LNCaP clone FGC (cell line): ENCODE measurements around the gene MRC1.
"Not testable (repeated sequence)": the region's sequence is repeated elsewhere in the genome, so short reads cannot be mapped to it uniquely, and the experiment has no call there.

Experiments
- DNase-seq: peaks from one replicate; pipeline ENCODE4 v3.0.0-alpha.2; 2011; ENCODE audit warnings: low read depth
- H3K4me3 ChIP-seq: 2 replicates; pipeline ENCODE4 v1.5.1; 2011; ENCODE audit warnings: mild to moderate bottlenecking, low read depth, low read length, control low read depth
- CTCF ChIP-seq: IDR thresholded peaks from 2 replicates; pipeline ENCODE4 v1.5.1; 2012; ENCODE audit warnings: mild to moderate bottlenecking; ENCODE audit not compliant: control insufficient read depth, insufficient read depth; ENCODE audit errors: extremely low read depth

Gene MRC1

GRCh38 chr10:17915181-17915580, 106.0 kb downstream of the MRC1 start:
- TF ChIP-seq CTCF, result no peak
- H3K4me3 ChIP-seq, result no peak overlapping the region
- no peak for DNase-seq

DNA sequence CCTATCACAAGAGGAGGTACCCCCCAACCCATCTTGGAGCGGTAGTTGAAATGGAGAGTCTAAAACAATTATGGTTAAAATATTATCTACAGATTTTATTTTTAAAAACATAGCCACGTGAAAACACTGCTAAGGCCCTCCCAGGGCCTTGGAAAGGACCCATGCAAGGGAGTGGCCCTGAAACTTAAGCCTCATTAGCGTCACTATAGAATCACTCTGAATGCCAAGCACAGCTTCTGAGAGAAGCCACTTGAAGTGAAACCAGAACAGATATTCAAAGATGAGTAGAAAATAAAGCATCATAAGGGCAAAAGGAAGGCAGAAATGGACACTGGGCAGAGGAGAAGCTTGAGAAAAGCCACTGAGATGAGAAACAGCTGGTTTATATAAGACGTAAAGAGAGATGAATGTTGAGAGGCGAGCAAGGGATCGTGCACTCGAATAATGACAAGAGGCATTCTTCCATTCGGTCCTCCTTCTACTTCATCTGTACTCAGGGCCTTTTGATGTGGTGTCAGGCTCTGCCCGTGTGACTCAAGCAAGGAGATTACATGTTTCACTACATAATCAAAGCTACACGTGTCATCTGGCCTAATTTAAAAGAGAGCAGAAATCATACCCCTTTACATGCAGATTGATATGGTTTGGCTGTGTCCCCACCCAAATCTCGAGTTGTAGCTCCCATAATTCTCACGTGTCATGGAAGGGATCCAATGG, 109.2 kb downstream of the MRC1 start:
- no peak for TF ChIP-seq CTCF
- no peak for DNase-seq

DNA sequence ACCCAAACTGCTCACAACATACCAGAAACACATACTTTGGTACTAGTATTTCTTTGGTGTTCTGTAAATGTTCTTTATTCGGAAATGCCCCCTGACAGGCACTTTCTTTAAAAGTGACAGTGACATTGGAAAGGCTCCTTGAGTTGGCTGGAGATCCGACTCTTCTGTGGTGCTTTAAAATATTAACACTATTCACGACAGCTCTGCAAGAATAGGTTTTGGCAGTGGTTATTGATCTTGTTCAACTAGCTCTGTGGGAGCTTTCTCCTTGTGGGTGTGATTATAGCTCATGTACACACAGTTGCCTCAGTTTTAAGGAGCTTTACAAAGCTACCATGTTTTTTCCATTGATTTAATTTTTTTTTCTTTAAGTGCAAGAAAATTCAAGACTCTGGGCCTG, 112.2 kb downstream of the MRC1 start:
- DNase-seq, result no peak
- no peak for TF ChIP-seq CTCF
- no peak overlapping the region for H3K4me3 ChIP-seq

More for the DNA sequence above, 109.2 kb downstream of the MRC1 start:
- no peak overlapping the region for H3K4me3 ChIP-seq

DNA sequence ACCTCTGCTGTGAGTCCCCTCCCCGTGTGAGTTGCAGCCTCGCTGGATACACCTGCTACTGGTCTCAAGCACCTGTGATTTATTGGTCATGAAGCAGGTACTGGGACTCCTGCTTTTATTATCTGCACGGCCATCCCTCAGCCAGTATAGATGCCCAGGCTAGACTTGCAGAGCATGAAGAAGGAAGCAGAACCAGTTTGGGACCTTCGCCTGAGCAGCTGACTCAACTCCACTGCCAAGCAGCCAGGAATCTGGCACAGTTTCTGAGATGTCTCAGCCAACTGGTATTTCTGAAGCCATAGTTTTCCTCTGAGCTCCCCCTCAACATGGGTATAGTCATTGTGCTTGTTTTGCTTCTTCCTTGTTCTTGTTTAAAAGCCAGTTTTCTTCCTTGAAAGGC, 114.6 kb downstream of the MRC1 start:
- peak; percentile 48 for DNase-seq
- no peak overlapping the region for H3K4me3 ChIP-seq
- no peak for TF ChIP-seq CTCF

DNA sequence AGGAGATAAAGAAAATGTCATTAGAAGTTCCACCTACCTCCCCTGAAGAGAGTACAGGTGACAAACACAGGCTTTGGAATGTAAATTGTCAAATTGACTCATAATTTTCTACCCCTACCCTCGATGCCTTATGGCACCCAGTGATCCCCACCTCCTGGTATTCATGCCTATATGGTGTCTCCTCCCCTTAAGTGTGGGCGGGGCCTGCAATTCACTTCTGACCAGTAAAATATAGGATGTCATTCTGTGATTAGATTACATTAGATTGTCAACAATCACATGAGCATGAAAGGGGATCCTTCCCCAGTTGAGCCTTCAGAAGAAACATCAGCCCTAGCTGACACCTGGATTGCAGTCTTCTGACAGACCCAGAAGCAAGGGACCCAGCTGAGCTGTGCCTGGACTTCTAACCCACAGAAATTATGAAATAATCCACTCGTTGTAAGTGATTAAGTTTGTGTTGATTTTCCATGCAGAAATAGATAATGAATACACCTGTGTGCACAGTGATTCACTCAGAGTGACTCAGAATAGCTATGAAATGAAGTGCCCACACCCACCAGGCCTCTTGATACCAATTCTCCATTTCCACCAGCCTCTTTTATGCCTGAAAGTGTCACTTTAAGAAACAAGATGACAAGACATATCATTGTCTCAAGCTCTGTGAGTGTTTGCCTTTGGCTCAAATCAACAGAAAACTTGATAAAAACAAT, 134.0 kb downstream of the MRC1 start:
- TF ChIP-seq CTCF, result no peak
- H3K4me3 ChIP-seq, result no peak overlapping the region
- DNase-seq, result no peak

DNA sequence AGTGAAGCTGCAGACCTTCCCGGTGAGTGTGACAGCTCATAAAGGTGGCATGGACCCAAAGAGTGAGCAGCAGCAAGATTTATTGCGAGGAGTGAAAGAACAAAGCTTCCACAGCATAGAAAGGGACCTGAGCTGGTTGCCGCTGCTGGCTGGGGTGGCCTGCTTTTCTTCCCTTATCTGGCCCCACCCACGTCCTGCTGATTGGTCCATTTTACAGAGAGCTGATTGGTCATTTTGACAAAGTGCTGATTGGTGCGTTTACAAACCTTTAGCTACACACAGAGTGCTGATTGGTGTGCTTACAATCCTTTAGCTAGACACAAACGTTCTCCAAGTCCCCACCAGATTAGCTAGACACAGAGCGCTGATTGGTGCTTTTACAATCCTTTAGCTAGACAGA, 141.1 kb downstream of the MRC1 start:
- not testable (repeated sequence) for H3K4me3 ChIP-seq, DNase-seq

GRCh38 chr10:17950726-17951125, 141.6 kb downstream of the MRC1 start:
- no peak for TF ChIP-seq CTCF
- no peak overlapping the region for H3K4me3 ChIP-seq
- DNase-seq, result no peak
